Placental epithelial cell (primary cell): Measurements from ENCODE around the gene GRIN2D. TPM values are rescaled to one million over a fixed set of nuclear protein-coding genes. Genes with fewer than 3 reads are reported as not detected.

Source experiments
- total RNA-seq: library from RNA; depleted of rRNA; stranded (reverse); fragments of >200 nt; gene quantifications from 2 replicates; pipeline ENCODE4 v1.2.3, GENCODE V29; 2012

GRIN2D gene
- total RNA-seq: 1.8 and 3.9 TPM in 2 replicates

DNA sequence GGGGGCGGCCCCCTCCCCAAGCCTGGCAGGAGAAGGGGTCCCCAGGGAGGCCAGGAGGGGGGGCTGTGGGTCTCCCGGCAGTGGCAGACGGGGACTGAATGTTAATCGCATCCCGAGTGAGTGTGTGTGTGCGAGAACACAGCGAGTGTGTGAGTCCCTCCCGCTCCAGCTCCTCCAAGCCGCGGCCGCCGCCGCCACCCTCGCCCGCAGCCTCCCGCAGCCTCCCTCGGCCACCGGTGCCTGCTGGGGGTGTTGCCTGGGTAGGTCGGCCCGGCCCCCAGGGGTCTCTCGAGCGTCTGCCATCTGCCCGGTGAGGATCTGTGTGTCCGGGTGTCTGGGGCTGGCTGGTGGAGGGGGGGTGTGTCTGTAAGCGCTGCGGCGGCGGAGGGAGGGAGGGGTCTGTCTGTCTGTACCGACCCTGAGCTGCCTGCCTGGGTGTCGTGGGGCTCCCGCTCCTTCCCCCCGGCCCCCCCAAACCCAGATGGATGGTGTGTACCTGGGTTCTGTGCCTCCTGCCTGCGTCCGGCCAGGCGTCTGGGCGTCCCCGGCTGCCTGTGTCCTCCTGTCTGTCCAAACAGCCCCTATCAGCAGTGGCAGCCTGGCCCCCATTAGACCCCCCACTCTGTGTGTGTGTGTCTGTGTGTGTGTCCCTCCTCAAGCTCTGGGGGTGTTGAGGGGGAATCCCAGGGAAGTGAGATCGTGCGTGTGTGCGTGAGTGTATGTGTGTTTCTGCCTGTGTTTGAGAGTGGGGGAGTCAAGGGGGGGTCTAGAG lies at the start of gene GRIN2D:
Gene GRIN2D, plus strand, starts transcription at position 110 of the 772 bp plus-strand sequence. CDS start 4,725 bp downstream, outside the sequence.

DNA sequence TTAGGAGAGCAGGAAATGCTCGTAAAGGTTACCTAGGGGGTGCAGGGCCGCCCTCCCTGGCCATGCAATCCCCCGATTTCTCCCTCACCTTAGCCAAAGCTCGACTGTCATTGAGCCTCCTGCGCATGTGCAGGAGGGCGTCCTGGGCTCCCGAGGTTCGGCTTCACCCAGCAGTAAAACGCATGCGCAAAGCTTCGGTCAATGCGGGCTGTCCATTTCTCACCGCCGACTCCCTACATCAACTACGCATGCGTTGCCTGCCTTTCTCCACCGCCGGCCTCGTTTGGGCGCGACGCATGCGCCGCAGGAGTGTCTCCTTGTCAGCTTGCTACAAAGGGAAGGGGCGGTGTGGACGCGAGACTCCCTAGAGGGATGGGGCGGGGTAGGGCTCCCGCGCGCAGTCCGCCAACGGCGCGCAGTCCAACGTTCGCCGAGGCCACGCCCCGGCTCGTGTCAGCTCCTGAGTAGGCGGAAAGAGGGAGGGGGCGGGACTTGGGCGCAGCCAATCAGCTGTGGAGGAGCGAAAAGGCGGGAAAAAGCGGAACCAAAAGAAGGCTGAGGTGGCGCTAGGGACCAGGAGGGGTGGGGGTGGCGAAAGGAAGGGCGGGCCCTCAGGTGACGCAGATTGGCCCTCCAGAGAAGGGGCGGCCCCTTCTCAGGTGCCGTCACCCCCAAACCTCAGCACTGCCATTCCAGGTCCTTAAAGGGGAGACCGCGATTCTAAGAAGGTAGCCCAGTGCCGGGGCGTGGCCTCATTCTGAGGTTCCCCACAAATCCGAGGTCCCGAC lies 29.5 kb upstream of the GRIN2D start, which contains the start of the genes SYNGR4 and TMEM143:
Gene SYNGR4, plus strand, starts transcription at position 558 of the 788 bp plus-strand sequence. CDS start 1,476 bp downstream, outside the sequence.
Gene TMEM143, minus strand, starts transcription at position 131 of the 788 bp plus-strand sequence. Its CDS starts 20 bp downstream, at position 111.

DNA sequence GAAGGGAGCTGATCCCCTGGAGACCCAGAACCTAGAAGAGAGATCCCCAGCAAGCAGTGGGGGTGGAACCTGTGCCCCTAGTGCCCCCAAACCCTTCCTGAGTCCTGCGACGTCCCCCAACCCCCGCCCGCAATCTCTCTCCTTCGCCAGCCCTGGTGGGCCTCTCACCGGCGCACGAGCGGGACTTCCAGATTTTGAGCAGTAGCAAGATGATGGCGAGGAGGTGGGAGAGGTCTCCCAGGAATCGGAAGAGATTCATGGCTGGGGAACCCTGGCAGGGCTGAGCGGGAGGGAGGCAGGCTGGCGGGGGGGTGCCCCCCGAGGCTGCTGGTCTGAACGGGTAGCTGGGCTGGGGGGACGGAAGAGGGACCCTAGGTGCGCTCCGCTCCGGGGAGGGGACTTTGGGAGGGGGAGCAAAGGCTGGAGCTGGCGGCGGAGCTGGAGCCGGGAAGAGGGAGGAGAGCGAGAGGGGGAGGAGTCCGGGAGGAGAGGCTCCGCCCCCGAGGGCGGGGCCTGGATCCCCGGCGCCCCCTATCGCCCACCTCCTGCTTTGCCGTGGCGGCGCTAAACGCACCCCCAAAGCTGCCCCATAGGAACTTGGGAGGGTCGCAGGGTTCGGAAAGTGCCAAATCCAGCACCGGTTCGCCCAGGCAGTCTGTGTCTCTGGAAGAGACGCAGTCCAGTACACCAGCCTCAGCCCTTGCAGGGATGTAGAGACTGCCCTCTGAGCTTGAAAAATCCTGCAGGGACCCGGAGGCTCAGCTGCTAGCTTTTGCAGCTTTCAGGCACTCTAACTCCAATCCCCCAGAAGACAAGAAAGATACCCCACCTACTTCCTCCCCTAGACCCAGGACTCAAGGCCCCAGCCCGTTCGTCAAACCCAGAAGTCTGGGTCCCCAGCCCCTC lies 2.1 kb upstream of the GRIN2D start, which contains the start of gene KDELR1:
Gene KDELR1, minus strand, starts transcription at position 452 of the 906 bp plus-strand sequence. Its CDS starts 193 bp downstream, at position 259.

Other genes starting within 250 kb of the GRIN2D start
- 34.2 and 43.6 TPM in 2 replicates for gene LIG1, start 223.3 kb upstream of the GRIN2D start, total RNA-seq
- 2.0 and 2.1 TPM in 2 replicates for gene ZSWIM9, start 223.0 kb upstream of the GRIN2D start, total RNA-seq
- 9.1 and 16.1 TPM in 2 replicates for gene CARD8, start 137.8 kb upstream of the GRIN2D start, total RNA-seq
- 0.33 and 0.79 TPM in 2 replicates for gene ZNF114, start 123.6 kb upstream of the GRIN2D start, total RNA-seq
- gene EMP3, start 68.1 kb upstream of the GRIN2D start, total RNA-seq: 73.0 and 115 TPM in 2 replicates
- gene TMEM143, start 29.7 kb upstream of the GRIN2D start, total RNA-seq: 7.0 and 11.0 TPM in 2 replicates
- gene SYNGR4, start 29.3 kb upstream of the GRIN2D start, total RNA-seq: not detected in 2 replicates
- gene KDELR1, start 2.1 kb upstream of the GRIN2D start, total RNA-seq: 198 and 212 TPM in 2 replicates
- 18.8 and 40.3 TPM in 2 replicates for gene GRWD1, start 52.3 kb downstream of the GRIN2D start, total RNA-seq
- 0.33 and 0.79 TPM in 2 replicates for gene KCNJ14, start 61.9 kb downstream of the GRIN2D start, total RNA-seq
- 57.3 and 76.9 TPM in 2 replicates for gene CYTH2, start 75.7 kb downstream of the GRIN2D start, total RNA-seq
- gene LMTK3, start 118.2 kb downstream of the GRIN2D start, total RNA-seq: 2.1 and 2.7 TPM in 2 replicates
- 0.54 and 0.79 TPM in 2 replicates for gene SULT2B1, start 158.5 kb downstream of the GRIN2D start, total RNA-seq
- gene SPACA4, start 213.1 kb downstream of the GRIN2D start, total RNA-seq: not detected in 2 replicates
- gene FAM83E, start 221.4 kb downstream of the GRIN2D start, total RNA-seq: 0.43 and 1.2 TPM in 2 replicates
- 1,714 and 1,895 TPM in 2 replicates for gene RPL18, start 225.5 kb downstream of the GRIN2D start, total RNA-seq
- gene SPHK2, start 225.8 kb downstream of the GRIN2D start, total RNA-seq: 8.2 and 9.2 TPM in 2 replicates
- gene DBP, start 243.7 kb downstream of the GRIN2D start, total RNA-seq: 2.1 and 5.5 TPM in 2 replicates